ENCODE data around the gene SGTA.

The SGTA gene

GRCh38 chr19:2782936-2783780, at the start of gene SGTA:
Gene SGTA, minus strand, starts transcription at chr19:2783273. Its CDS starts 14,205 bp downstream, at chr19:2769068.
- peak; percentile 40 for TF ChIP-seq CTCF (IDR thresholded peaks at IDR 0.05; ENCODE audit: low read depth, low read length)
- peak; percentile 97 for DNase-seq (ENCODE audit: extremely low read depth, low read depth)

- no peak for DNase-seq (ENCODE audit: extremely low read depth, low read depth)
- no peak for TF ChIP-seq CTCF (IDR thresholded peaks at IDR 0.05; ENCODE audit: low read depth, low read length)
Measured at GRCh38 chr19:2827840-2828489, 44.9 kb upstream of the SGTA start.

GRCh38 chr19:2827022-2827421, 43.9 kb upstream of the SGTA start:
- TF ChIP-seq CTCF (IDR thresholded peaks at IDR 0.05; ENCODE audit: low read depth, low read length) = no peak
- DNase-seq (ENCODE audit: extremely low read depth, low read depth) = no peak

GRCh38 chr19:2824129-2824528, 41.1 kb upstream of the SGTA start:
- TF ChIP-seq CTCF (IDR thresholded peaks at IDR 0.05; ENCODE audit: low read depth, low read length) = no peak
- DNase-seq (ENCODE audit: extremely low read depth, low read depth) = no peak

GRCh38 chr19:2823646-2824045, 40.6 kb upstream of the SGTA start:
- TF ChIP-seq CTCF (IDR thresholded peaks at IDR 0.05; ENCODE audit: low read depth, low read length) = no peak
- no peak for DNase-seq (ENCODE audit: extremely low read depth, low read depth)

GRCh38 chr19:2822846-2823245, 39.8 kb upstream of the SGTA start:
- no peak for TF ChIP-seq CTCF (IDR thresholded peaks at IDR 0.05; ENCODE audit: low read depth, low read length)

GRCh38 chr19:2820112-2820702, 37.1 kb upstream of the SGTA start:
- no peak for DNase-seq (ENCODE audit: extremely low read depth, low read depth)
- no peak for TF ChIP-seq CTCF (IDR thresholded peaks at IDR 0.05; ENCODE audit: low read depth, low read length)

More at GRCh38 chr19:2822846-2823245, 39.8 kb upstream of the SGTA start:
- no peak for DNase-seq (ENCODE audit: extremely low read depth, low read depth)

All from AG09319 (cell line).